A204.1 (cell line): ENCODE data around the gene PSKH1.

ENCODE experiments used
- FAIRE-seq: peaks from 2 replicates; lab custom pipeline; 2012; peaks lifted over from hg19 to GRCh38; lab: Jason Lieb, UNC

Gene PSKH1

GRCh38 chr16:67941469-67942199, 48.6 kb downstream of the PSKH1 start:
- FAIRE-seq = no peak

- no peak for FAIRE-seq
These were observed 49.1 kb downstream of the PSKH1 start for GRCh38 chr16:67942200-67942509.

GRCh38 chr16:67942510-67943255, 49.6 kb downstream of the PSKH1 start:
- no peak for FAIRE-seq

GRCh38 chr16:67943256-67943618, 50.2 kb downstream of the PSKH1 start:
- no peak for FAIRE-seq

DNA sequence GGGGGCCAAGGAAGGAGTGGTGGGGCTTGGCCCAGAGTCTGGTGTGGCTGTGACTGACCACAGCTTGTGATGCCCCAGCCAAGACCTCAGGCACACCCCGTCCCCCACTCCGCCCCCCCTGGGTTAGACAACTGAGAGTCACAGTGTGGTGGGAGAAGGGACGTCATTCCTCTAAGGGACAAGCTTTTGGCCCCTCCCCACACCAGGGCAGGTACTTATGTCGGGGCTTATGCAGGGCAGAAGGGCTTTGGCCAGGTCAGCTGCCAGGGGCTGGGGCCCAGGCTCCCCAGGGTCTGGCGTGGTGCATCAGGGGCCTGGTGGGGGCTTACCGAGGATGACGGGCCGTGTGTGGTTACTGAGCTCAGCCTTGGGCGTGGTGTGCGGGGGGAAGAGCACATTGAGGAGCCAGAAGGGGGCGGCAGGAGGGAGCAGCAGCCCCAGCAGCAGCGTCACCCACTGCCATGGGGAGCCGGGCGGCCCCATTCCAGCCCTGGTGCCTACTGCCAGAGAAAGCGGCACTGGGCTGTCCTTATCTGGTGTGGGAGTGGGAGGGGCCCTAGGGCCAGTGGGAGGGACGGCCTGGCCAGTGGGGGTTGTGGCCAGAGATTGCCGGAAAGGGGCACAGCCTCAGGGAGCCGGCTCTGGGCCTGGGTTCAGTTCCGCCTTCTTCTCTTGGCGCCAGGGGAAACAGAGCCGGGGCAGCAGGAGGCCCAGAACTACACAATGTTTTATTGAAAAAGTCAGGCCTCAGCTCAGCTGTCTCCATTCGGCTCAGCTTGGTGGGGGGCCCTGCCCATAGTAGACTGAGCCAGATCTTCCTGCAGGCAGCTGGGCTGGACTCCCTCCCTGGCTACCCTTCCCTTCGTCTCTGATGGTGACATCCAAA, 50.8 kb downstream of the PSKH1 start, which contains the start of gene LCAT:
LCAT (minus strand) TSS at position 502 of the 886 bp plus-strand sequence; CDS start at position 483, 19 bp downstream.
- FAIRE-seq = no peak

DNA sequence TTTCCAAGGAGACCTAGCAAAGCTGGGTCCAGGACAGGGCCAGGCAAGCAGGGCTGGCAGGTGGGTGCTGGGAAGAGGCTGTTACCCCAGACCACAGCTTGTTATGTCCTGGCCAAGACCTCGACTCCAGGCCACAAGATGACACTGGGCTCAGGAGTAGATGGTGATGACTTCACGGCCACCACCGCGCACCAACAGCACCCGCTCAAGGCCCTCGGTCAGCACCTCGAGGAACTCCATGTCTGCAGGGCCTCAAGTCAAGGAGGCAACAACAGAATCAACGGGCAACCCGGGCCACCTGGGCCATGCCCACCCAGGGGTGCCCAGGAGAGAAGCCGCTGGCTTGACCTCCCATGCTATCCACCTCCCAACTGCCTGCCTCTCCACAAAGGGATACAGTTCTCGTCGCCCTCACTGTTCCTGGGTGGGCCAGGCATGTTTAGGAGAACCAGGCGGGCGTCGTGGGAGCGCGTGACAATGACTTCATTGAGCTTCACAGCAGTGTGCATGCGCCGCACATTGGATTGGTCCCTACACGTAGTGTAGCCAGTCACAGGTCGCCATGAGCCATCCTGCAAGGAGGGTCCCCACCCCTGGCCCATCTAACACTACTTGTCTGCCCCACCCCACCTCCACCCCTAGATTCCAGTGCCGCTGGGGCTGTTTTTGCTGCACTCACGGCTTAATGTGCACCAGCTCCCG, 51.8 kb downstream of the PSKH1 start:
- FAIRE-seq = no peak

- FAIRE-seq = no peak
These were observed 52.4 kb downstream of the PSKH1 start for GRCh38 chr16:67945392-67945933.

DNA sequence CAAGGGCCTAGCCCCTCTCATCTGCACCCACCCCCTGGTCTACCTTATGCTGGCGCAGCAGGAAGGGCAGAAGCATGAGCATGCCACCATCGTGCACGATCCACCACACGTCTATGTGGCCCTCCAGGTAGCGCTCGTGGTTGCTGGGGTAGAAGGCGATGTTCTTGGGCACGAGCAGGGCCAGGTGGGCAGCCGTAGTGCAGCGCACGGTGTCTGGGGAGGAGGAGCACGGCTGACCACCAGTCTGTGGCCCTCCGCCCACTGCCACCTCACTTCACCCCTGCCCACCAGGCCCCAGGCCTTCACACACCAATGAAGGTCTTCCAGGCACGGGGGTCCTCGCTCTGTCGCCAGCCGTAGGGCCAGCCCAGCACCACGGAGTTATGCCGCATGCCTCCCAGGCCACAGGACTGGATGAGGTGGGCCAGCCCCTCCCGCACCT, 53.1 kb downstream of the PSKH1 start:
- no peak for FAIRE-seq

- no peak for FAIRE-seq
These were observed 54.0 kb downstream of the PSKH1 start for GRCh38 chr16:67946966-67947558.

DNA sequence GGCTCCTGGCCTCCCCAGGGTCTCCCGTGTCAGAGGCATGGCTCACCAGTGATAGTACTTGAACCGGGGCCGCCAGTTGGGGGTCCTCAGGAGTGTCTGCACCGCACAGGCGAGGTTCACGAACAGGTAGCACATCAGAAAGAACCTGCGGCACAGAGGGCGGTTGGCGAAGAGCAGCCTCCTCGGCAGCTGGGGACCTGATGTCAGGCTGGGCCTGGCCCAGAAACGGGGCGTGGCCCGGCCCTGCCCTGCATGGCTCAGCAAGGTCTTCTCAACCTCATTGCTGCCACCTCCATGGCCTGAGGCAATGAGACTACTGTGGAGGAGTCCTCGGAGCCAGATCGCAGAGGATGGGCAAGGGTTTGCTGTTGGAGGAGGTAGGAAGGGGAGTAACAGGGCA, 55.0 kb downstream of the PSKH1 start:
- FAIRE-seq = no peak

DNA sequence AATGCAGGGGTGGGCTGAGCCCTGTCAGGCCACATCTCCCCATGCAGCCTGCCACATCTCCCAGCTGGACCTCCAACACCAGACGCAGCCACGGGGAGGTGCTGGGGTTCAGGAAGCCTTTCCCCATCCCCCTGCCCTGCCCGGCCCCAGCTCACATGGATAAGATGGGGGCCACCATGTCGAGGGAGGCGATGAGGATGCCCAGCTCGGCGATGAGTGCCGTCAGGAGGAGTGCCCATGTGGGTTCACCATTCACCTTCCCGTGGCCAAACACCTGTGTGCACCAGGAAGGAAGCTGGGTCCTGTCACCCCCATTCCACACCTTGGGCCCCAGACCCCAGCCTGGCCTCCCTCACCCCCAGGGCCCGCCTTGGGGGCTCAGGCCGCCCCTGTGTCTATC, 56.6 kb downstream of the PSKH1 start:
- FAIRE-seq = no peak

- FAIRE-seq = no peak
These were observed 57.3 kb downstream of the PSKH1 start for GRCh38 chr16:67950335-67950843.

DNA sequence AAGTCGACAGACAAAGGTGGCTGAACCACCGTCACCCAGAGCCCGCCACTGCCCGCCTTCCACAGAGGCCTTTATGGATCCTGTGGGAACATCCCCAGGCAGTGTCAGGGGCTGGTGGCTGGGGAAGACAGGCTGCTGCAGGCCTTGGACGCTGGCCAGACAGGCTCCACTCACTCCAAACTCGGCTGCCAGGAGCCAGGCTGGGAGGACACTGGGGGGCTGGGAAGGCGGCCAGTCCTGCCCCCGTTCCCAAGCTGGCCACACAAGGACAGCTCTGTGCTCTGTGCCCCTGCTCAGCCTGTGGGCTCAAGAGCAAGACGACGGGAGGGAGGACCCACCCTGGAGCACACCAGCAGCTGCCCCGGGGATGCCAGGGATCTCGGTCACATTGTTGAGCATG, 58.4 kb downstream of the PSKH1 start:
- no peak for FAIRE-seq

DNA sequence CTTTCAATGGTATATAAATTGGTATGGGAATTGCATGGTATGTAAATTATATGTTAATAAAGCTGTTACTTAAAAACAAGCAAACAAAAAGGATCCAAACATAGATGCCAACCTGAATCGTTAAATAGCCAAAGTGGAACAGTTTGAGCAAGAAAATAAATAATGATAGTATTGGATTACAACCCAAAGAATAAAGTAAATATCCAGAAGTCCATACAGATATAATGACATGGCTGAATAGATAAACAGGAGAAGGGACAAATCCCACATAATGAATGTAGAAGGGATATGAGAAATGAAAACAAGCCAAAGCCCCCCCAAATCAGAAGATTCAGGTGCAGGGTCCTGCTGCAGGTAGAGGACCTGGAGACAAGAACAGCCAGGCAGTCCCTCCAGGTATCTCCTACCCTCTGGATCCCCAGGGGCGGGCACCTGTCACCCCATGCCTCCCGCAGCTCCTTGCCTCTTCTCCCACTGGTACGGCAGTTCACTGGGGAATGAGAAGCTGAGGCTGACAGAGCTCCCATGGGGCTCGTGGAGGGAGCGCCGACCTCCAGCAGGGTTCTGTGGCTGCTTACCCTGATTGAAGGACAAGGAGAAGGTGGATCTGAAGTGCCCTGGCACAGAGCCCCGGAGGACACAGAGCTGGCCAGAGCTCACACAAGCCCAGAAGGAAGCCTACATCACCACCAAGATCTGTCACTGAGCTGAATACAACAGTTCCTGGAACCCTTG, 60.8 kb downstream of the PSKH1 start:
- no peak for FAIRE-seq

DNA sequence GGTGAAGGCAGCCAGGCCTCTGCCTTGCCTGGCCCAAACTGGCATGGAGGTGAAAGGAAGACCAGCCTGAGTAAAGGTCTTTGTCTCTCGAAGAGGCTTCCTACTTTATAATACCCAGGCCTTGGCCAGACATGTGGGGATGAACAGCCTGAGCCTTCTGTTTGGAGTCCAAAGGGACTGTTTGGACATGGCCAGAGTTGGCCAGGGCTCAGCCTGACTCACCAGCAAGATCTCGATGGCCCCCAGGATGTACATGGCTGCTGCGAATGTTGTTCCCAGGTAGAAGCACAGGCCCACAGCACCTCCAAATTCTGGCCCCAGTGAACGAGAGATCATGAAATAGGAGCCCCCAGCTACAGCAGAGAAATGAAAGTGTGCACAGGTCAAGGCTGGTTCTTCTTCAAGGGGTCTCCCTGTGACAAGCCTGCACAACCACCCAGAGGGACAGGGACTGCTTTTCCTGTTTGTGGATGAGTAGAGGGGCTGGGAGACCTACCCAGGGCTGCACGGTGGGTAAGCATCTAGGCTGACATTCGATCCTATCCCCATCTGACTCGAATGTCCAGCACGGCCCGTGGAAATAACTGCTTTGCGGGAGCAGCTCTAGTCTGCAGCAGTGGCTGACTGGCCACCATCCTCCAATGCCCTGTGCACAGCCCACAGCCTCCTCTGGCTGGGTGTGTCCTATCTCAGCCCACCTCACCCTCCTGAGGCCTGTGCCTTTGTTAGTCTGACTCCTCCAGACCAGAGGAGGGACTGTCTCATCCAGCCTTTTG, 61.6 kb downstream of the PSKH1 start:
- no peak for FAIRE-seq

- FAIRE-seq = no peak
These were observed 64.6 kb downstream of the PSKH1 start for GRCh38 chr16:67957622-67958021.

DNA sequence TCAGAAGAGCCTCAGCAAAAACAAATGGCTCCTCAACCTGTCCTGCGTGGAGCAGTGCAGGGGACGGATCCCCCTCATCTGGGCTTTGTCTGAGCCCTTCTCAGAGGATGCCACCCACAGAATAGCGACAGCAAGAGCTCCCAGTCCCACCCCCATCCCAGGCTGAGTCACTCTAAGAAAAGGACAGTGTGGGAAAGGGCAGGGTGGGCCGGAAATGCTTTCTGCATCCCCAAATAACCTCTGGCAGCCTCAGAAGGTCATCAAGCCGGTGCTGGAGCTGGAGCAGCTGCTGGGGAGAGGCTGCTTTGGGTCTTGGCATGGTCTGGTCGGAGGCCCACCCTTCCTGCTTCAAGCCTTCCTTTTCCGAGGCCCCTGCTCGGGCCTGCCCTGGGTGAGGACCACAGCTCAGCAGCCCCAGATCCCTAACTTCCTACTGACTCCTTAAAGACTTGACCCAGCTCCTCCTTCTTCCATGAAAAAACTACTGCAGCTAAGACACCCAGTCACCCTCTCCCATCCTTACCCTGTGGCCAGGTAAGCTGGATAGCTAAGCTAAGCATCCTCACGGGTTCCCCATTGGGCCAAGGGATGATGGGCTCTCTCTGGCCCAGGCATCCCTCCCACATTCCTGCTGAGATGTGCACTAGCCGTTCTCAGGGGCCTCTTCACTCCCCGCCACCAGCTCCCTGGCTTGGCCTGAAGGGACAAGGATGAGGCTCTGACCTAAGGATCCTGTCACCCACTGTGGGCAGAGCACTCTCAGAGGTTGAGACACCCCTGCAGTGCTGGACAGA, 66.7 kb downstream of the PSKH1 start:
- no peak for FAIRE-seq

- no peak for FAIRE-seq
These were observed 68.5 kb downstream of the PSKH1 start for GRCh38 chr16:67961551-67961957.

DNA sequence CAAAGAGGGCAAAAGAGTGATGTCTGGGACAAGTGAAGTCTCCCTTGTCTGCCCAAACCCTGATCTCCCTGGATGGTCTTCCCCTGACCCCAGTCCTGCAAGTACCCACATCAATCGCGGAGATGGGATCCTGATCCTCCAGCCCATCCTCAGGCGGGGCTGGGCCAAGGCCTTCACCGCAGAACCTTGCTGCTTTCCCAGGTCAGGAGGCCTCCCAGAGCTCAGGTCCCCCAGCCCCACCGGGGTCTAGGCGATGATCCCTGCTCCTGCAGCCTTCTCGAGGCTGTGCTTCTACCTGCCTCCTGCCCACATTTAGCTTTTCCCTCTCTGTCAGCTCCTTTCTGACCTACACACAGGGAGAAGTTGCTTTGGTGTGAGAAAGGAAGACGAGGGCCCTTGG, 69.1 kb downstream of the PSKH1 start:
- FAIRE-seq = no peak
